Heart left ventricle (tissue), 13 donors: ENCODE data around the gene NRN1L.

Experiments
- POLR2A ChIP-seq, 2 donors: fragments of 450-650 bp; IDR thresholded peaks; one replicate each; pipeline ENCODE4 v1.6.1; 2017; ENCODE audit warnings: antibody characterized with exemption in 2 of 2, mild to moderate bottlenecking in 2 of 2, moderate library complexity in 2 of 2
- TF ChIP-seq, protein P1 (sequence below), 12 donors: fragments of 200-600 bp; sonication (generic) in 4 of 12; IDR thresholded peaks; one replicate each; pipeline versions ENCODE4 v1.5.0 to v1.8.0; 2018 to 2022; ENCODE audit warnings: antibody characterized with exemption in 12 of 12, mild to moderate bottlenecking in 5 of 12
- donor health status: ischemic (EF 13 %, LVEDD 7.1; RV severe dilation, severe dysfunction).
- donor health status: DM: no; HTN: yes; CAD: no.
- donor health status: DM: no; HTN: no; CAD: no.
- donor health status: ischemic (EF 25% LVEDD 6.9; RV normal size, moderate dysfunction).
- donor health status: ischemic (EF 25% LVEDD 5.7; RV mildly dilated, moderate dysfunction).
- donor health status: ischemic (EF 35%, LVEDD 5.7; RV mildly dilated, moderate dysfunction).
- donor health status: nonischemic (EF 11% LVEDD 7.7; RV severe dilation, severe dysfunction).
- donor health status: DM: yes; HTN: yes; CAD: no.
- donor health status: PGD.
- donor health status: ischemic (EF 29% LVEDD 5.4; RV normal size, mild dysfunction).
- donor health status: nonischemic (EF 23%, LVEDD 6.1; RV moderate dilation, normal function).

- no peak for TF ChIP-seq POLR2A (IDR thresholded peaks at IDR 0.05)
- TF ChIP-seq, protein P1, sequence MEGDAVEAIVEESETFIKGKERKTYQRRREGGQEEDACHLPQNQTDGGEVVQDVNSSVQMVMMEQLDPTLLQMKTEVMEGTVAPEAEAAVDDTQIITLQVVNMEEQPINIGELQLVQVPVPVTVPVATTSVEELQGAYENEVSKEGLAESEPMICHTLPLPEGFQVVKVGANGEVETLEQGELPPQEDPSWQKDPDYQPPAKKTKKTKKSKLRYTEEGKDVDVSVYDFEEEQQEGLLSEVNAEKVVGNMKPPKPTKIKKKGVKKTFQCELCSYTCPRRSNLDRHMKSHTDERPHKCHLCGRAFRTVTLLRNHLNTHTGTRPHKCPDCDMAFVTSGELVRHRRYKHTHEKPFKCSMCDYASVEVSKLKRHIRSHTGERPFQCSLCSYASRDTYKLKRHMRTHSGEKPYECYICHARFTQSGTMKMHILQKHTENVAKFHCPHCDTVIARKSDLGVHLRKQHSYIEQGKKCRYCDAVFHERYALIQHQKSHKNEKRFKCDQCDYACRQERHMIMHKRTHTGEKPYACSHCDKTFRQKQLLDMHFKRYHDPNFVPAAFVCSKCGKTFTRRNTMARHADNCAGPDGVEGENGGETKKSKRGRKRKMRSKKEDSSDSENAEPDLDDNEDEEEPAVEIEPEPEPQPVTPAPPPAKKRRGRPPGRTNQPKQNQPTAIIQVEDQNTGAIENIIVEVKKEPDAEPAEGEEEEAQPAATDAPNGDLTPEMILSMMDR (IDR thresholded peaks at IDR 0.05) = no peak
These were observed 43.5 kb downstream of the NRN1L start for GRCh38 chr16:67928147-67928546.
